ENCODE data around the gene IRF4.

GRCh38 chr6:436308-437036 lies 44.9 kb downstream of the IRF4 start:
- TF ChIP-seq CTCF (IDR thresholded peaks at IDR 0.05 in 4 of 5, conservative IDR thresholded peaks at IDR 0.05 in 1 of 5) (no peak), POLR2A (IDR thresholded peaks at IDR 0.05) (no peak)

Data from gastrocnemius medialis (tissue), 4 donors.